Posterior cingulate gyrus (tissue), 11 donors: ENCODE measurements around the gene DOCK9.

ENCODE experiments used
- DNase-seq, 10 donors: peaks; one replicate each; pipeline versions ENCODE4 v3.0.0 to v3.0.0-alpha.2; 2020 to 2021; ENCODE audit warnings: mixed read lengths in 3 of 10
- intact Hi-C: fragments of 100-400 bp; cut with DNase I; formaldehyde crosslinking; loops from one replicate; pipeline ENCODE4 v1.15.1; 2023

DOCK9 gene, protein sequence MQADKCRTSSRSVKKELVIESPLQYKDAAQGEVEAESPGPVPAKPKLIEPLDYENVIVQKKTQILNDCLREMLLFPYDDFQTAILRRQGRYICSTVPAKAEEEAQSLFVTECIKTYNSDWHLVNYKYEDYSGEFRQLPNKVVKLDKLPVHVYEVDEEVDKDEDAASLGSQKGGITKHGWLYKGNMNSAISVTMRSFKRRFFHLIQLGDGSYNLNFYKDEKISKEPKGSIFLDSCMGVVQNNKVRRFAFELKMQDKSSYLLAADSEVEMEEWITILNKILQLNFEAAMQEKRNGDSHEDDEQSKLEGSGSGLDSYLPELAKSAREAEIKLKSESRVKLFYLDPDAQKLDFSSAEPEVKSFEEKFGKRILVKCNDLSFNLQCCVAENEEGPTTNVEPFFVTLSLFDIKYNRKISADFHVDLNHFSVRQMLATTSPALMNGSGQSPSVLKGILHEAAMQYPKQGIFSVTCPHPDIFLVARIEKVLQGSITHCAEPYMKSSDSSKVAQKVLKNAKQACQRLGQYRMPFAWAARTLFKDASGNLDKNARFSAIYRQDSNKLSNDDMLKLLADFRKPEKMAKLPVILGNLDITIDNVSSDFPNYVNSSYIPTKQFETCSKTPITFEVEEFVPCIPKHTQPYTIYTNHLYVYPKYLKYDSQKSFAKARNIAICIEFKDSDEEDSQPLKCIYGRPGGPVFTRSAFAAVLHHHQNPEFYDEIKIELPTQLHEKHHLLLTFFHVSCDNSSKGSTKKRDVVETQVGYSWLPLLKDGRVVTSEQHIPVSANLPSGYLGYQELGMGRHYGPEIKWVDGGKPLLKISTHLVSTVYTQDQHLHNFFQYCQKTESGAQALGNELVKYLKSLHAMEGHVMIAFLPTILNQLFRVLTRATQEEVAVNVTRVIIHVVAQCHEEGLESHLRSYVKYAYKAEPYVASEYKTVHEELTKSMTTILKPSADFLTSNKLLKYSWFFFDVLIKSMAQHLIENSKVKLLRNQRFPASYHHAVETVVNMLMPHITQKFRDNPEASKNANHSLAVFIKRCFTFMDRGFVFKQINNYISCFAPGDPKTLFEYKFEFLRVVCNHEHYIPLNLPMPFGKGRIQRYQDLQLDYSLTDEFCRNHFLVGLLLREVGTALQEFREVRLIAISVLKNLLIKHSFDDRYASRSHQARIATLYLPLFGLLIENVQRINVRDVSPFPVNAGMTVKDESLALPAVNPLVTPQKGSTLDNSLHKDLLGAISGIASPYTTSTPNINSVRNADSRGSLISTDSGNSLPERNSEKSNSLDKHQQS (N-terminal part only)

DNA sequence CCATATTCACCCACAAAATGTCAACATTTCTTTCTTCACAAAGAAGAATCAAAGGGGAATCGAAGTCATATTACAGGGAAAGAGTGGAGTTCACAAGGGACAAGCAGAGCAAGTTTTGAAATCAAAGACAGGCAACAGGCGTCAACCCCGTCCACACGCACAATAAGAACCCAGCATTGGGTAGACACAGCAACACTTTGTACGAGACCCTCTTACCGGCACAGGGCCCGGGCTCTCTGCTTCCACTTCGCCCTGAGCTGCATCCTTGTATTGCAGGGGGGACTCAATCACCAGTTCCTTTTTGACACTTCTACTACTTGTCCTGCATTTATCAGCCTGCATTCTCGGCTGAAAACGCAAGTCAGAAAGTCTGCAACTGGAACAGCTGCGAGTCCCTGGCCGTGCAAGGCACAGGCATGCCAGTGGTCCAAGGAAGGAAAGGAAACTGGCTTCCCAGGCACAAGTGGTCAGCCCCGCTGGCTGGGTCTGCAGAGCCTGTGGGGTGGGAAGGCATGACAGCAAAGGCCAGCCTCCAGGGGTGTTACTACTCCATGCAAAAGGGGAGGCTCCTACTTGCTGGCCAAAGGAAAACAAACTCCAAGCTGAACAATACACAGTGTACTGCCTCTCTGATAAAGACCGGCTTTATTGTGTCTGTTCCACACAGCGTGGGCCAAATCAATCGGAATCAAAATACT, at the start of gene DOCK9:
TSS of gene DOCK9 (minus strand) at position 497 of the 698 bp plus-strand sequence. CDS start at position 342, 155 bp downstream.
- intact Hi-C loops = loop anchor here (5.0 kb wide), 2 partner anchors 55 to 85 kb away; no protein-coding TSS in a partner anchor
- DNase-seq = peak; percentile 59 to 97 (median 78)

DNA sequence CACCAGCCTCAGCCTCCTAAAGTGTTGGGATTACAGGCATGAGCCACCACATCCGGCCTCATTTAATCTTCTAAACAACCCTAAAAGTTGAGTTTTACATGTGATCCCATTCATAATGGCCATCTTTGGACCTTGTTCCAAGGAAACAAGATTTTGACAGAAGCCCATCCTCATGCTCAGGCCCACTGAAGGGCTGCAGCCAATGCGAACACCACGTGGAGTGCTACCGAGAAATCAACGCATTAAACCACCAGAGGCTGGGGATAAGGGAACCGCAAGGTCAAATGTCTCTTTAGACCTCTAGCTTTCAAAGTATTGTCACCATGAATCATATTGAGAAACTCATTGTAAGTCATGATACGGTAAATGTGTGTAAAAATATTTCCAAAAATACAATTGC, 49.4 kb upstream of the DOCK9 start:
- intact Hi-C loops = no loop called here
- no peak for DNase-seq

DNA sequence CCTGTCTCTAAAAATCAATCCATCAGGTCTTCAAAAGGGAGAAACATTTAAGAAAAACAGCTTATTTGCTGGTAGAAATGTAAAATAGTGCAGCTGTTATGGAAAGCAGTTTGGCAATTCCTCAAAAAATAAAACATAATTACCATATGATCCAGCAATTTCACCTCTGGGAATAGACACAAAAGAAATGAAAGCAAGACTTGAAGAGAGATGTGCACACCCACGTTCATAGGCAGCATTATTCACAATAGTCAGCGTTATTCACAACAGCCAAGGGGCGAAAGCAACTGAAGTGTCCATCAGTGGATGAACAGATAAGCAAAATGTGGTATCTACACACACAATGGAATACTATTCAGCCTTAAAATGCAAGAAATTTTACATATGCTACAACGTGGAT, 45.1 kb upstream of the DOCK9 start:
- DNase-seq = no peak
- intact Hi-C loops = no loop called here

DNA sequence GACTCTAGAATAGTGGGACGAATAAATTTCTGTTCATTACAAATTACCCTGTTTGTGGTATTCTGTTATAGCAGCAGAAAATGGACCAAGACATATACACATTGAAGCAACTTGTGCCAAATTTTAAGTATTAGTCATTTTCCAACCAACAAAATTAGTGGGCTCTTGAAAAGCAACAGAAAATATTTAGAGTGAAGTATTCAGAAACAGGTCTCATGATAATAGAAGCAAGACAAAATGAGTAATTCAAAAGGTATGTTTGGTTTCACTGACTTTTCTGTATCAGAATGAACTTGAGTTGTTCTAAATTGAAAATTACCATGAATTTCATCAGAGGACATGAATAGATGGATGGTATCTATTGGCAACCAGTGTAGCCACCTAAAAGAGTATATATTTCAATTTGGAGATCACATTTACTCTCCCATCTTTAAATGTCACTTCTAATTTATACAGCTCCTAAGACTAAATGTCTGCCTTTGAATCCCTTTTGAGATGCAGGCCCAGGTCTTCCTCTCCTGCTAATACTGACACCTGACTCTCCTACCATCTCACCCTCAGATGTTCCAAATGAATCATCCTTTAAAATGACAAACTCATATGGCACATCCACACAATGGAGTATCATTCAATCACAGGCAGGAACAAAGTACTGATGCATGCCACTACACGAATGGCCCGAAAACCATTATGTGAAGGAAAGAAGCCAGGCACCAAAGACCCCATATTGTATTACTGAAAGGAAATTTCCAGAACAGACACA, 40.7 kb upstream of the DOCK9 start:
- intact Hi-C loops = no loop called here
- no peak for DNase-seq

DNA sequence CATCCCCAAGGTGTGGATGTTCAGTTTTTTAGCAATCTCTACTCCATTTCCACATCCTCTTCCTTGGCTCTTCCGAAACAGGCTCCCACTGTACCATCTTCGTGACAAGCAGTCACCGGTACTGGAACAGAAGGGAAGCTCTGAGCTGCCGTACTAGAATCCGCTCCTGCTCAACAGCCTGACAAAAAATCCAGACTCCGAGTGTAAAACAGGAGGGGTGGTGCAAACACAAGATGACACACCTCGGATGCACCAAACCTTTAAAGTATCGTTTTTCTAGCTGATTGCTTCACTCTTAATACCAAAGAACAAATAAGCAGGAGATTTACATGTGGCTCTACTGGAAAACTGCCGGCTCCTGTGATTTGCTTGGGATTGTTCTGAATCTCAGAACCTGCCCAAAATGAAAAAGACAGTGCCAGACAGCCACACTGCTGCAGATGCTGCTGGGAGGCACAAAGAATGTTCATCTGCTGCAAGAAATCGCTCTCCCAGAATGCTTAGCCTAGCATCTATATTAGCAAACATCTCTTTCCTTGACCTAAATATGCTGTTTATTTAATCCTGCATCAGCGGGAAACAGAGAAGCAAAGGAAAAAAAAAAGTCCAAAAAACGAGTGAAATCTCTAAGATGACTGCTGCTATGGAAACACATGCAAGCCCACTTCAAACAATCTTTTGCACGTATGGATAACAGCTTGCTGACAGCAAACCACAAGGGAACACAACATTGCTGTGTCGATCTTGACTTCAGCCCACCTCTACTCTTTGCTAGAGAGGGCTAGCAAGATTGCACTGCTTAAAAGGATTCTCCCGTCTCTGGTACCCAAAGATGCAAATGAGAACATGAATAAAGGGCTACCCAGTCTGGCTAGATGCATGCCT, 38.0 kb upstream of the DOCK9 start:
- intact Hi-C loops = no loop called here
- peak in 4 of 10 donors; percentile 20 to 83 (median 28) for DNase-seq

DNA sequence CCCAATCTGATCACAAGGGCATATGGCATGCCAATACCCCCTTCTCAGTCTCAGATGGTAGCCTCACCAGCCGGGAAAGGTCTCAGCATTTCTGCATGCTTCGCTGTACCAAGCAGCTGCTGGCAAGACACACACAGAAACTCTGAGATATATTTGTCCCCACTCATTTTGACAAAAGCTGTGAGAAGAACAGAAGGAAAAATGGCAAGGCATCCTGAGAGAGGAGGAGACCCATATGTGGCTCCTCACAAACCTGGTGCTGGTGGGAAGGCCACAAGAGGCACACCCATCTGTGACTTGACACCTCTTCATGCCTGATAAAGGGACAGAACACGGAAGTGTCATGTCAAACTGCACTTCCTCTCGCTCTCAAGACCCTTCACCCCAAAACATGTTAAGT, 36.7 kb upstream of the DOCK9 start:
- intact Hi-C loops = no loop called here

DNA sequence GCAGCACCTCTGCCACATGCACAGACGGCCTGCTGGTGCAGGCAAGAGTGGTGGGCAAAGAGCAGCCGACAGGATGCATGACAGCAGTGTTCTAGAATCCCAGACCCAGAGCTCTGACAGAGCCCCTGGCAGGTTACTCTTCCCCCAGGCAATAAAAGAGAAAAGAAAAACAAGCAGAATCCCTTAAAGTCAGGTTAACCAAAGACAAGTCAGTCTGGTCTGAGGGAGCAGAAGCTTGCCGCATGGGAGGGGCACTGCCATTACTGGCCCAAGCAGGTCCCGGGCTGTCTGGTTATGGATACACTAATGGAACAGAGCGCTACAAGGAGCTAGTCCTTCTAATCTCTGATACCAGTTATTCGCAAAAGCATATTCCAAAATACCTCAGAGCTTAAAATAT, 36.1 kb upstream of the DOCK9 start:
- DNase-seq = peak in 3 of 10 donors; percentile 30 to 84 (median 80)
- intact Hi-C loops = no loop called here

More for the DNA sequence above, 36.7 kb upstream of the DOCK9 start:
- DNase-seq = peak in 1 of 10 donors; percentile 80

DNA sequence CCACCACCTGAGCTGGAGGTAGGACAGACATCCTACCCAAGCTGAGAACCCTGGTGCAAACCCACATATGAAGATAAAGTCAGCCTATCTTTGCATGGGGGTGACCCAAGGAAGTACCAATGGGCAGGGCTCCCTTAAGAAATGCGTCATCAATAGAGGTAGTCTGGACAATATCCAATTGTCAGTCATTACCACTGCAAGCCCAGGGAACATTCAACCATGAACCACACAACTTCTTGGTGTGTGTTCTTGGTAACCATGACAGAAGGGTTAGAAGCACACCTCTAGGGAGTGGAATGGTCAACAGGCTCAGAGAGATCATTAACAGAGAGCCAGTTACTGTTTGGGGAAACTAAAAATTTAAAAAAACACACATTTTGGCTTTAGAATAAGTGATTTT, 34.7 kb upstream of the DOCK9 start:
- intact Hi-C loops = no loop called here
- no peak for DNase-seq

DNA sequence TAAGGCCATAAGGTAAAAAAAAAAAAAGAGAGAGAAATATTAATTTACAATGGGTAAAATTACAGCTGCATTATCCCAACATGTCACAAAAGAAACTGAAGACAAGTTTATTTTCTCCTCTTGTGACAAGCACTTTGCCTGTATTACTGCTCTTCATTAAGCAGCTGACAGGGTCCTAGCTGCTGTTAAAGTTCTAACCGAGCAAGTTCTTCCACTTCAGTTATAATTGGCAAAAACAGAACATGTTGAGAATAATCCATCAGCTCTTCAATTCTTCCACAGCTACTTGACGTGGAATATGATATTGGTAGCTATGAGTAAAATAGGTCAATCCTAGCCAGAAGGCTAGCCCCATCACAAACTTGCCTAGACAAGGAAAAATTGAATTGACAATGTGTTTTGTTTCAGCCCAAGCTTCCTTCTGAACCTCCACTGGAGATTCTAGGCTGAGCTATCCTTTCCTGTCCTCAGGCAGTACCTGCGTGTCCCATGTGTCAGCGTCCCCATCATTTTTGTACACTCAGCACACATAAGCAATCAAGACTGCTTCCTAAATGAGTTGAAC, 32.2 kb upstream of the DOCK9 start:
- DNase-seq = no peak
- intact Hi-C loops = no loop called here

DNA sequence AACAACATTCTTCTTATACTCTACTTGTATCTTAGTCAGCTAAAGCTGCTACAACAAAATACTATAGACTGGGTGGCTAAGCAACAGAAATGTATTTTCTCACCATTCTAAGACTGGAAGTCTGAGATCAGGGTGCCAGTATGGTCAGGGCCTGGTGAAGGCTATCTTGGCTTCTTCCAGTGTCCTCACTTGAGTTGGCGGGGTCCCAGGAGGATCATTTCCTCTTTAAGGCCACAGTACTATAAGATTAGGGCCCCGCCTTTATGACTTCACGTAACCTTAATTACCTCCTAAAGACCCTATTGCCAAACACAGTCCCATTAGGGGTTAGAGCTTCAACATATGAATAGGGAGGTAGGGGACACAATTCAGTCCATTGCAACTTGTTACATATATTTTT, 30.7 kb upstream of the DOCK9 start:
- intact Hi-C loops = no loop called here
- DNase-seq = no peak

DNA sequence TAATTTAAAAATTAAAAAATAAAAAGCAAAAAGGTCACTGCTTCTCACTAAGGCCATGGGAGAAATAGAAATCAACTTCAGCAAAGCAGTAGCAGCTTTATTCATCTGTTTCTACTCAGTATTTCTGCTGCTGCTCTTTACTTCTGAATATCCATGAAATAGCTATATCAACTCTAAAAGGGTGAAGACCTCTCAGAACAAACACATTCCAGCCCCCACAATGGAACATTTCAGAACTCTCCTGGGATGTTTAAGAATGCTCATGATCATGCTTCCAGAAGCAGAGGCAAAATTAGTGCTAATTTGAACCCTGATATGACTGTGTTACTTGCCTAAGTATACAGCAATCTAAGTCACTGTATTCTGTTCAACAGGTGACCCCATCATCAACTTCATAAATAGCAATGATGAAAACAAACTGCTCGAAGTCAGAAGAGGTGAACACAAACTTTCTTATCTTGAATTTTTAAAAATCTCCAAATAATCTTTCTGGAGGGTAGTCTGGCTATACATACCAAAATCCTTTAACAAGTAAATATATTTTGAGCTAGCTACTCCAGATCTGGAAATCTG, 29.6 kb upstream of the DOCK9 start:
- DNase-seq = no peak
- intact Hi-C loops = no loop called here

DNA sequence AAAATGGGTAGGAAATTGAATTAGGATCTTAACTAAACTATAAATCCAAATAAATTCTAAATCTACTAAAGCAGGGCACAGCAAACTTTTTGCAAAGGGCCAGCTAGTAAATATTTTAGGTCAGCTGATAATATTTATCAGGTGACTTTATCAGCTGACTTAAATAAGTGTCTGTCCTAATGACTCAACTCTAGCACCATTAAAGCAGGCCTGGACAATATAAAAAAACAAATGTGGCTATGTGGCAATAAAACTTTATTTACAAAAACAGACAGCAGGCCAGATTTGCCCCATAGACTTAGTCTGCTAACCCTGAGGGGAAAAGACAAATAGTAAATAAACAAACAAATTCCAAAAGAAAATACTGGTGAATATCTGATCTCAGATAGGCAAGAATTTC, 27.7 kb upstream of the DOCK9 start:
- intact Hi-C loops = no loop called here
- no peak for DNase-seq

DNA sequence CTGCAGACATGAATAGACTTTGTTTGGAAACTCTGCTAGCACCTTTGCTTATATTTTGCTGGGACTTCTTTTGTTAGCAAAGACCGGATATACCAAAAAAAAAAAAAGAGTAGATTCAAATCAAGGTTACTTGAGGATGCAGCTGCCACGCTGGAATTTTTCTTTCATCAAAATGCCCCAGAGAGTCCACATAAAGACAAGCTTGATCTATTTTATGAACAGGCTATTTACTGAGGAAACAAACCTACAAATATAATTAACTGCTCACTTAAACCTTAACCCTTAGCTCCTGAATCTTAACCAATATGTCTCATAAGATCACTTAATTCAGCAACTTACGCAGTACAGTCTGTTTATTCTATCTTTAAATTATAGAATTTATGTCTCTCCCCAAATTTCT, 27.1 kb upstream of the DOCK9 start:
- intact Hi-C loops = no loop called here
- no peak for DNase-seq

DNA sequence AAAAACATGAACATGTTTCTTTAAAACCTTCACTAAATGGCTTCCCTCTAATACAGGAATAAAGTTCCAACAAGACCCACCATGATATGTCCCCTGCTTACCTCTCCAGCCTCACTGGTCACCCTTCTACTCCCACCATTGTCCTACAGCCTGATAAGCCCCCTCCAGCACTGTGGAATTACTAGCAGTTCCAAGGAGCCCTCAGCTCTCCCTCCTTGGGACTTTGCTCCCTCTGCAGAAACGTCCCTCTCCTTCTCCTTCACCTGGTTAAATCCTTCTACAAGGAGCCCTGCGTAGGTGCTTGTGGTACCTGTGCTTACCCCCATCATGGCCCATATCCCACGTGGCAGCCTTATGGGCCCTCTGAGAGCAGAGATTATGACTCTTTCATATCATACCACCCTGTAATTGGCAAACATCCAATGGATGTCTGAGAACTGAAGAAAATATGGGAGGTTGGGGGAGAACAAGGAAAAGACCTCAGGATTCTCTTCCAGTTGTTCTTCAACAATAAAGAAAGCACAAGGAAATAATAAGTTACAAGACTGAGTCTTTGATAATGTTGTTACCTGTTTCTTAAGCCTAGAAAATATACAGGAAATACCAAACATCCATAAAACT, 26.1 kb upstream of the DOCK9 start:
- DNase-seq = no peak
- intact Hi-C loops = no loop called here

DNA sequence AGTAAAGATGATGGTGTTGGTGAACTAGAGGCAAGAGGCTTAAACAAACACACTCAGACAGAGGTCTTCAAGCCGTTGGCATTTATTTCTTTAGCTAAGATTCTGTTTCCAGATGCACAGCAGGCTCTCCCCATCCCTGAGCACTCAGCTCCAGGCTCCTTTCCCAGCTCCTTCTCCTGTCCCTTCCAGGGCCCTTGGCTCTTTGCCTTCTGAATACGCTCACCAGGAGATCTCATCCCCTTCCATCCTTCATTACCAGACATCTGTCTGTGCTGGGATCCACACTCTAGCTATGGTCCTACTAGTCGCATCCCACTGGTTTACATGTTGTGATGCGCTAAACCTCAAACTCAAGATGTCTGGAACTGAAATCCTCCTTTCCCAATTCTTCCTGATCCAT, 25.3 kb upstream of the DOCK9 start:
- intact Hi-C loops = no loop called here
- no peak for DNase-seq

DNA sequence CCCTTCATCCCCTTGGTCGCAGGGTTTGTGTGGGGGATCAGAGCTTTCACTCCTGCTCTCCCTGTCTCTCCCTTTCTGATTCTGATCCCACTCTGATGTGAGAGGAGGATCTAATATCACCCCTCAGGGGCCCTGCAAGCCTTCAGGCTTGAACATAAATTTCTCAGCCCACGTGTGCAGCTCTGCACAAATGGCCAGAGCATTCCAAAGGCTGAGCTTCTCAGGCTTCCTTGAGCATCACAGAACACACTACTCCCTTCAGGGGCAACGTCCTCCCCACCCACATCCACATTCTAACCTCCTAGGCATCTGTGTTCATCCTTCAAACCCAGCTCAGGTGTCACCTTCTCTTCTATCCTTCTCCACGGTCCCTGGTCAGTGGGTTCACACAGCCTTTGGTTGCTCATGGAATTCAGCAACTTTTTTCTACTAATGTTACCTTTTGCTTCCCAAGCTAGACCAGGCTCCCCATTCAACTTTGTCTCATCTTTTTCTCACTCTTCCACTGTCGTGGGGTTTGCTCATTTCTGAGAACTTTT, 24.4 kb upstream of the DOCK9 start:
- DNase-seq = no peak

DNA sequence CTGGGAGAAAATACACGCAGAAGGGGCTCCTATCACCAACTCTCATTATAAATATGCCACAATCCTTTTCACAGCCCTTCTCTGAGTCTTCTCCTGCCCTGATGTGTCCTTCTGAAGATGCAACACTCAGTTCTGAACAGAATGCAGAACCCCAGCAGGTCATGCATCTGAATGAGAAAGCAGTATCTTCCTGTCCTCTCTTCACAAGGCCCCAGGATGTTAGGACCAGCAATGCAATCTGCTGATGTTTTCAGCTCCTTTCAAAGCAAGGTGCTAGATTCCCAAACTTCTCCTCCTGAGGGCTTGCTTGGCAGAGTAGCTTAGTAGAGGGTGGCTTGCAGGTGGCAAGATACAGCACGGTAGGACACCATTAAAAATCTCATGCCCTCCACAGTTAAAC, 22.3 kb upstream of the DOCK9 start:
- intact Hi-C loops = no loop called here
- DNase-seq = no peak

More for the DNA sequence above, 24.4 kb upstream of the DOCK9 start:
- intact Hi-C loops = no loop called here
